CD14-positive monocyte (primary cell): ENCODE measurements around the gene RNASE3. TPM values are rescaled to one million over a fixed set of nuclear protein-coding genes. Genes with fewer than 3 reads are reported as not detected.
"Not testable (repeated sequence)": the region's sequence is repeated elsewhere in the genome, so short reads cannot be mapped to it uniquely, and the experiment has no call there.

ENCODE experiments used
- DNase-seq, 3 donors: peaks; one replicate each; pipeline ENCODE4 v3.0.0-alpha.2; 2011 to 2022
- H2AFZ ChIP-seq: 2 replicates; pipeline ENCODE4 v1.6.0; 2012; ENCODE audit warnings: mild to moderate bottlenecking, low read depth, low read length, inconsistent platforms; ENCODE audit not compliant: insufficient read depth, poor library complexity, severe bottlenecking
- H3K27ac ChIP-seq, 2 donors: 1 replicate in 1 of 2; 2 replicates in 1 of 2; pipeline ENCODE4 v1.5.1; 2012 to 2013; ENCODE audit warnings: low read length in 2 of 2, control low read depth in 1 of 2, inconsistent platforms in 1 of 2, low read depth in 1 of 2, mild to moderate bottlenecking in 1 of 2
- H3K27me3 ChIP-seq, 2 donors: one replicate each; pipeline versions ENCODE4 v1.6.0 to v1.6.1; 2011 to 2013; ENCODE audit warnings: low read length in 2 of 2; ENCODE audit not compliant: control insufficient read depth in 2 of 2, insufficient read depth in 2 of 2
- H3K36me3 ChIP-seq, 2 donors: replicated peaks in 1 of 2; 1 replicate in 1 of 2; 2 replicates in 1 of 2; pipeline versions ENCODE4 v1.5.1 to v1.6.1; 2012 to 2013; ENCODE audit warnings: low read length in 2 of 2, control low read depth in 1 of 2, inconsistent platforms in 1 of 2, mild to moderate bottlenecking in 1 of 2; ENCODE audit not compliant: insufficient read depth in 2 of 2, control insufficient read depth in 1 of 2
- H3K4me1 ChIP-seq, 2 donors: 1 replicate in 1 of 2; 2 replicates in 1 of 2; pipeline versions ENCODE4 v1.5.1 to v1.6.1; 2012 to 2013; ENCODE audit warnings: low read length in 2 of 2, control low read depth in 1 of 2, inconsistent platforms in 1 of 2, mild to moderate bottlenecking in 1 of 2, moderate library complexity in 1 of 2; ENCODE audit not compliant: insufficient read depth in 2 of 2, control insufficient read depth in 1 of 2
- H3K4me2 ChIP-seq: replicated peaks from 2 replicates; pipeline ENCODE3; 2012; ENCODE audit warnings: low read length, moderate library complexity, mild to moderate bottlenecking; ENCODE audit not compliant: poor library complexity, severe bottlenecking; ENCODE audit errors: extremely low read depth
- H3K4me3 ChIP-seq, 3 experiments: fragments of 200-600 bp in 1 of 3; sonication (generic) in 1 of 3; replicated peaks in 1 of 3; 1 replicate in 2 of 3; 2 replicates in 1 of 3; pipeline ENCODE4 v1.5.1; 2011 to 2013; ENCODE audit warnings: low read length in 3 of 3, mild to moderate bottlenecking in 3 of 3, control low read depth in 2 of 3, low read depth in 2 of 3, inconsistent platforms in 1 of 3, moderate library complexity in 1 of 3
- H3K79me2 ChIP-seq: 2 replicates; pipeline ENCODE4 v1.6.0; 2012; ENCODE audit warnings: mild to moderate bottlenecking, control low read depth, inconsistent platforms, low read length, moderate library complexity; ENCODE audit not compliant: insufficient read depth
- H3K9ac ChIP-seq: 2 replicates; pipeline ENCODE4 v1.6.0; 2017; ENCODE audit warnings: low read length, mild to moderate bottlenecking; ENCODE audit not compliant: insufficient read depth, poor library complexity, severe bottlenecking
- H3K9me3 ChIP-seq, 2 donors: replicated peaks in 1 of 2; 1 replicate in 1 of 2; 2 replicates in 1 of 2; pipeline versions ENCODE4 v1.5.1 to v1.6.1; 2012 to 2013; ENCODE audit warnings: low read length in 2 of 2, control low read depth in 1 of 2; ENCODE audit not compliant: control insufficient read depth in 1 of 2, insufficient read depth in 1 of 2
- H4K20me1 ChIP-seq: 2 replicates; pipeline ENCODE4 v1.6.0; 2012; ENCODE audit warnings: mild to moderate bottlenecking, low read length, control low read depth, moderate library complexity; ENCODE audit not compliant: insufficient read depth
- H3K27ac Mint-ChIP-seq, 7 donors: one replicate each; pipeline ENCODE4 v1.8.0; 2020; ENCODE audit warnings: mild to moderate bottlenecking in 7 of 7, mixed read lengths in 7 of 7, moderate library complexity in 6 of 7, inconsistent platforms in 2 of 7
- H3K27me3 Mint-ChIP-seq, 3 donors: one replicate each; pipeline ENCODE4 v1.8.0; 2021 to 2022; ENCODE audit warnings: low read depth in 3 of 3, mild to moderate bottlenecking in 3 of 3, mixed read lengths in 3 of 3, moderate library complexity in 3 of 3, inconsistent platforms in 1 of 3
- H3K36me3 Mint-ChIP-seq, 2 donors: one replicate each; pipeline ENCODE4 v1.8.0; 2020; ENCODE audit warnings: mixed read lengths in 2 of 2, inconsistent platforms in 1 of 2, mild to moderate bottlenecking in 1 of 2
- H3K4me1 Mint-ChIP-seq: one replicate; pipeline ENCODE4 v1.8.0; 2020; ENCODE audit warnings: mild to moderate bottlenecking, mixed read lengths
- H3K4me3 Mint-ChIP-seq, 2 donors: one replicate each; pipeline ENCODE4 v1.8.0; 2020; ENCODE audit warnings: mild to moderate bottlenecking in 2 of 2, mixed read lengths in 2 of 2, moderate library complexity in 1 of 2
- H3K9me3 Mint-ChIP-seq, 7 donors: one replicate each; pipeline ENCODE4 v1.8.0; 2020 to 2022; ENCODE audit warnings: mixed read lengths in 7 of 7, mild to moderate bottlenecking in 6 of 7, moderate library complexity in 6 of 7, inconsistent platforms in 2 of 7
- WGBS: methylation state at CpG from one replicate; pipeline ENCODE4 v1.1.5; 2013; ENCODE audit warnings: missing lambda C conversion rate; ENCODE audit not compliant: insufficient coverage; 5-methylcytosine and 5-hydroxymethylcytosine counted together
- intact Hi-C, 2 donors: fragments of 100-400 bp; cut with micrococcal nuclease; formaldehyde crosslinking; loops; one replicate each; pipeline versions ENCODE4 v1.15.0 to v1.15.1; 2023
- polyA plus RNA-seq, 3 donors: library from polyadenylated mRNA; depleted of rRNA in 1 of 3; unstranded in 2 of 3; stranded (reverse) in 1 of 3; fragments of 300-500 nt in 2 of 3; fragments of >200 nt in 1 of 3; fragmentation: Illumina TruSeq in 2 of 3; gene quantifications; 1 replicate in 2 of 3; 2 replicates in 1 of 3; pipeline ENCODE4 v1.2.3, GENCODE V29; 2012 to 2021
- TF ChIP-seq, protein P1 (sequence below): fragments of 200-600 bp; IDR thresholded peaks from one replicate; pipeline ENCODE4 v1.8.0; 2022; ENCODE audit warnings: antibody characterized with exemption, mild to moderate bottlenecking

Gene RNASE3
- polyA plus RNA-seq, 3 donors: 5.1 to 13.8 (median 8.4) TPM

DNA sequence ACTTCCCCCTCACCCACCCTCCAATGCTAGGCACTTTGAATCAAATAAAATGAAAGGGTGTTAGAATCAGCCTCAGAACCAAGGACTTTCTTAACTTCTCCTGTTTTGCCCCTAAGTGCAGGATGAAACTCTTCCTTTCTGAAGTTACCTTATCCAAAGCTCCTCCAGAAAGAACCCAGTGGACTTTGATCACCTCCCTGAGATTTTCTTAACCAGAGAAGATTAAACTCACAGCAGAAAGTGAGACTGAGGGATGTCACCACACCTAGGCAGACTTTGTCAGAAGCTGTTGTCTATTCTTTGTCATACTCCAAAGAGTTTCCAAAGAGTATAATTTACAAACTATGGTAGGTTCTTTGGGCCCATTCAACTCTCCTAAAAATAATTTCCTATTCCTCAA is 14.2 kb upstream of the RNASE3 start:
- no peaks in the 10 kb centered on the region for H4K20me1 ChIP-seq
- Mint-ChIP-seq H3K4me1 (peaks cover 63% of the 10 kb centered on the region), H3K9me3 (peaks cover 0 to 3% (median 0%) of the 10 kb centered on the region in 7 donors), H3K27ac (no peak overlapping the region), H3K27me3 (no peaks in the 10 kb centered on the region), H3K4me3 (no peak overlapping the region), H3K36me3 (no peaks in the 10 kb centered on the region)
- DNase-seq: no peak
- H3K36me3 ChIP-seq: no peaks in the 10 kb centered on the region
- no peak overlapping the region for H3K9ac ChIP-seq
- H3K27me3 ChIP-seq: no peaks in the 10 kb centered on the region
- no peaks in the 10 kb centered on the region for H3K9me3 ChIP-seq
- no peak overlapping the region for H3K27ac ChIP-seq
- no peak overlapping the region for H2AFZ ChIP-seq
- no peak overlapping the region for H3K4me2 ChIP-seq
- no peaks in the 10 kb centered on the region for H3K79me2 ChIP-seq
- H3K4me1 ChIP-seq: peaks cover 60 to 66% of the 10 kb centered on the region in 2 donors
- intact Hi-C loops: no loop called here
- H3K4me3 ChIP-seq: no peak overlapping the region
- TF ChIP-seq, protein P1, sequence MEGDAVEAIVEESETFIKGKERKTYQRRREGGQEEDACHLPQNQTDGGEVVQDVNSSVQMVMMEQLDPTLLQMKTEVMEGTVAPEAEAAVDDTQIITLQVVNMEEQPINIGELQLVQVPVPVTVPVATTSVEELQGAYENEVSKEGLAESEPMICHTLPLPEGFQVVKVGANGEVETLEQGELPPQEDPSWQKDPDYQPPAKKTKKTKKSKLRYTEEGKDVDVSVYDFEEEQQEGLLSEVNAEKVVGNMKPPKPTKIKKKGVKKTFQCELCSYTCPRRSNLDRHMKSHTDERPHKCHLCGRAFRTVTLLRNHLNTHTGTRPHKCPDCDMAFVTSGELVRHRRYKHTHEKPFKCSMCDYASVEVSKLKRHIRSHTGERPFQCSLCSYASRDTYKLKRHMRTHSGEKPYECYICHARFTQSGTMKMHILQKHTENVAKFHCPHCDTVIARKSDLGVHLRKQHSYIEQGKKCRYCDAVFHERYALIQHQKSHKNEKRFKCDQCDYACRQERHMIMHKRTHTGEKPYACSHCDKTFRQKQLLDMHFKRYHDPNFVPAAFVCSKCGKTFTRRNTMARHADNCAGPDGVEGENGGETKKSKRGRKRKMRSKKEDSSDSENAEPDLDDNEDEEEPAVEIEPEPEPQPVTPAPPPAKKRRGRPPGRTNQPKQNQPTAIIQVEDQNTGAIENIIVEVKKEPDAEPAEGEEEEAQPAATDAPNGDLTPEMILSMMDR: no peak

GRCh38 chr14:20878695-20879094 is 12.5 kb upstream of the RNASE3 start:
- peaks cover 51% of the 10 kb centered on the region for H3K4me1 Mint-ChIP-seq
- no peak overlapping the region for H3K4me3 Mint-ChIP-seq
- H2AFZ ChIP-seq: no peak overlapping the region
- no peaks in the 10 kb centered on the region for H3K36me3 ChIP-seq
- H4K20me1 ChIP-seq: no peaks in the 10 kb centered on the region
- no peaks in the 10 kb centered on the region for H3K27me3 ChIP-seq
- intact Hi-C loops: no loop called here
- H3K9me3 ChIP-seq: no peaks in the 10 kb centered on the region
- H3K27me3 Mint-ChIP-seq: no peaks in the 10 kb centered on the region
- H3K27ac Mint-ChIP-seq: peak overlapping the region in 4 of 7 donors; percentile 0 to 38 (median 27)
- no peak overlapping the region for H3K27ac ChIP-seq
- H3K4me1 ChIP-seq: peaks cover 51 to 53% of the 10 kb centered on the region in 2 donors
- TF ChIP-seq, protein P1: no peak
- no peak overlapping the region for H3K4me2 ChIP-seq
- H3K36me3 Mint-ChIP-seq: no peaks in the 10 kb centered on the region
- H3K4me3 ChIP-seq: no peak overlapping the region
- no peak overlapping the region for H3K9ac ChIP-seq
- DNase-seq: no peak
- no CpG with 5 or more reads among the region's 3 CpGs for WGBS
- no peaks in the 10 kb centered on the region for H3K79me2 ChIP-seq
- H3K9me3 Mint-ChIP-seq: peaks cover 0 to 3% (median 0%) of the 10 kb centered on the region in 7 donors

- H2AFZ ChIP-seq, H3K4me3 ChIP-seq, H3K27ac ChIP-seq, intact Hi-C loops, H3K27me3 Mint-ChIP-seq, H3K36me3 ChIP-seq, H3K36me3 Mint-ChIP-seq, H3K27me3 ChIP-seq, H4K20me1 ChIP-seq, H3K9ac ChIP-seq, H3K9me3 ChIP-seq, H3K9me3 Mint-ChIP-seq, H3K79me2 ChIP-seq: not testable (repeated sequence)
- peak; percentile 39 to 70 (median 41) for DNase-seq
- peaks cover 48% of the 10 kb centered on the region for H3K4me1 Mint-ChIP-seq
- no CpG with 5 or more reads among the region's 5 CpGs for WGBS
- peak overlapping the region in 1 of 2 donors; percentile 82 for H3K4me3 Mint-ChIP-seq
- peak overlapping the region in 5 of 7 donors; percentile 8 to 76 (median 27) for H3K27ac Mint-ChIP-seq
- Histone ChIP-seq H3K4me1 (peaks cover 45 to 51% of the 10 kb centered on the region in 2 donors), H3K4me2 (peak overlapping the region; percentile 24)
These were observed 10.0 kb upstream of the RNASE3 start for GRCh38 chr14:20881229-20881628.
